K562 (cell line): ENCODE results near the gene TXNDC15. TPM values are rescaled to one million over a fixed set of nuclear protein-coding genes. Genes with fewer than 3 reads are reported as not detected.

Source experiments
- ATAC-seq: fragments of 200-7000 bp; cut with Tn5 transposase; 3 replicates; pipeline ENCODE4 v1.9.1; 2020; ENCODE audit warnings: moderate library complexity
- BruUV-seq: library from RNA; stranded (reverse); fragments of 400-500 nt; replicated peaks from 2 replicates; lab custom pipeline; 2021; lab: Mats Ljungman, UMichigan
- CTCF ChIA-PET: fragments of 300-600 bp; formaldehyde crosslinking; extraction: SDS; loops from one replicate; lab custom pipeline; 2021; ENCODE audit warnings: low intra/inter-chr PET ratio; lab: Yijun Ruan, JAX
- POLR2A ChIA-PET: fragments of 300-600, 350-650 bp; sonication (Branson Sonifier 250); formaldehyde crosslinking; extraction: SDS; loops from one replicate; lab custom pipeline; 2021; ENCODE audit warnings: antibody characterized with exemption, inconsistent platforms; lab: Yijun Ruan, JAX
- DNase-seq, 4 experiments: peaks; one replicate each; pipeline versions ENCODE4 v3.0.0 to v3.0.0-alpha.2; 2011 to 2018; ENCODE audit warnings: low spot score in 3 of 4, mixed read lengths in 3 of 4; ENCODE audit errors: extremely low read depth in 1 of 4
- FAIRE-seq: peaks from 2 replicates; lab custom pipeline; 2011; peaks lifted over from hg19 to GRCh38; lab: Jason Lieb, UNC
- H2AFZ ChIP-seq: 2 replicates; pipeline ENCODE4 v1.6.0; 2011; ENCODE audit warnings: low read depth, low read length, control low read depth, inconsistent platforms
- H3K27ac ChIP-seq: fragments of 200-600 bp; 3 replicates; pipeline ENCODE4 v1.8.0; 2011; ENCODE audit warnings: low read depth, mild to moderate bottlenecking, control low read depth, inconsistent platforms, low read length, moderate library complexity, mixed read lengths; ENCODE audit errors: extremely low read depth
- H3K27me3 ChIP-seq, 2 experiments: fragments of 300-600 bp in 1 of 2; 2 replicates in 1 of 2; 3 replicates in 1 of 2; pipeline versions ENCODE4 v1.6.0 to v1.8.0; 2011; ENCODE audit warnings: inconsistent platforms in 2 of 2, low read length in 2 of 2, mild to moderate bottlenecking in 1 of 2, mixed read lengths in 1 of 2, moderate library complexity in 1 of 2; ENCODE audit not compliant: control insufficient read depth in 2 of 2, insufficient read depth in 2 of 2
- H3K36me3 ChIP-seq: fragments of 300-600 bp; 3 replicates; pipeline ENCODE4 v1.8.0; 2011; ENCODE audit warnings: mild to moderate bottlenecking, low read length, inconsistent platforms; ENCODE audit not compliant: control insufficient read depth, insufficient read depth
- H3K4me1 ChIP-seq, 2 experiments: fragments of 200-600 bp in 1 of 2; replicated peaks in 1 of 2; 2 replicates in 1 of 2; 3 replicates in 1 of 2; pipeline versions ENCODE4 v1.5.1 to v1.8.0; 2011; ENCODE audit warnings: inconsistent platforms in 2 of 2, low read length in 2 of 2, mild to moderate bottlenecking in 1 of 2, mixed read lengths in 1 of 2, moderate library complexity in 1 of 2; ENCODE audit not compliant: control insufficient read depth in 2 of 2, insufficient read depth in 2 of 2
- H3K4me2 ChIP-seq: 2 replicates; pipeline ENCODE4 v1.6.1; 2011; ENCODE audit warnings: low read length, control low read depth, inconsistent platforms, mixed read lengths; ENCODE audit not compliant: insufficient read depth
- H3K4me3 ChIP-seq: fragments of 200-600 bp; sonication (generic), shearing (Covaris generic); 2 replicates; pipeline ENCODE4 v1.5.1; 2016; ENCODE audit warnings: control low read depth, inconsistent platforms
- H3K79me2 ChIP-seq: fragments of 200-600 bp; 3 replicates; pipeline ENCODE4 v1.8.0; 2011; ENCODE audit warnings: low read length, inconsistent platforms; ENCODE audit not compliant: control insufficient read depth, insufficient read depth
- H3K9ac ChIP-seq, 2 experiments: 2 replicates each; pipeline versions ENCODE4 v1.6.0 to v1.6.1; 2011; ENCODE audit warnings: low read depth in 2 of 2, low read length in 2 of 2, control low read depth in 1 of 2, inconsistent platforms in 1 of 2, mild to moderate bottlenecking in 1 of 2, mixed read lengths in 1 of 2; ENCODE audit not compliant: insufficient read depth in 1 of 2
- H3K9me1 ChIP-seq: one replicate; pipeline ENCODE4 v1.6.0; 2011; ENCODE audit warnings: inconsistent platforms, mild to moderate bottlenecking, low read length, moderate library complexity; ENCODE audit not compliant: control insufficient read depth, insufficient read depth
- H3K9me3 ChIP-seq: replicated peaks from 2 replicates; pipeline ENCODE4 v1.5.1; 2011; ENCODE audit warnings: low read depth, low read length, inconsistent platforms; ENCODE audit not compliant: control insufficient read depth, insufficient read depth
- H4K20me1 ChIP-seq: replicated peaks from 2 replicates; pipeline ENCODE4 v1.6.1; 2011; ENCODE audit warnings: low read length, inconsistent platforms, mixed read lengths; ENCODE audit not compliant: control insufficient read depth, insufficient read depth
- CEBPZ ChIP-seq: fragments of 150-350 bp; IDR thresholded peaks from 2 replicates; pipeline ENCODE4 v1.6.1; 2014; ENCODE audit warnings: low read depth, mild to moderate bottlenecking, low read length, borderline replicate concordance
- GTF2E2 ChIP-seq: fragments of 200-800 bp; sonication (Bioruptor generic); IDR thresholded peaks from 2 replicates; pipeline ENCODE4 v1.6.1; 2016; ENCODE audit warnings: missing genetic modification characterization, missing compliant biosample characterization
- MECOM ChIP-seq: fragments of 250-450 bp; sonication (Bioruptor Pico); IDR thresholded peaks from 2 replicates; pipeline ENCODE4 v1.8.0; 2022; ENCODE audit warnings: inconsistent platforms
- NCOR1 ChIP-seq: fragments of 450-650 bp; IDR thresholded peaks from 2 replicates; pipeline ENCODE4 v1.6.1; 2016; ENCODE audit warnings: mild to moderate bottlenecking, moderate library complexity
- POLR2B ChIP-seq: fragments of 450-650 bp; IDR thresholded peaks from 2 replicates; pipeline ENCODE4 v1.6.1; 2018; ENCODE audit warnings: low read depth; ENCODE audit not compliant: partially characterized antibody
- SNAPC5 ChIP-seq: fragments of 250-450 bp; sonication (Bioruptor Pico); IDR thresholded peaks from 2 replicates; pipeline ENCODE4 v1.8.0; 2021; ENCODE audit warnings: moderate library complexity, mild to moderate bottlenecking, inconsistent platforms
- ZNF408 ChIP-seq: fragments of 250-450 bp; sonication (Bioruptor Pico); IDR thresholded peaks from 2 replicates; pipeline ENCODE4 v1.4.0; 2020; ENCODE audit warnings: low read depth, mild to moderate bottlenecking, moderate library complexity
- ZNF436 ChIP-seq: fragments of 250-450, 450-650 bp; sonication (Bioruptor Pico); formaldehyde crosslinking; IDR thresholded peaks from 2 replicates; pipeline ENCODE4 v1.7.0; 2020; ENCODE audit warnings: mild to moderate bottlenecking
- ZNF830 ChIP-seq: fragments of 250-450 bp; sonication (Bioruptor Pico); IDR thresholded peaks from 2 replicates; pipeline ENCODE4 v1.5.0; 2021; ENCODE audit warnings: mild to moderate bottlenecking
- ZSCAN29 ChIP-seq: fragments of 450-650 bp; IDR thresholded peaks from 2 replicates; pipeline ENCODE4 v1.6.1; 2017
- WGBS: fragments of 100-300 bp; shearing (Covaris generic); methylation state at CpG from one replicate; pipeline ENCODE4 v1.1.6; 2016; ENCODE audit warnings: low coverage, mixed read lengths; ENCODE audit not compliant: insufficient coverage; ENCODE audit errors: missing lambda C conversion rate; 5-methylcytosine and 5-hydroxymethylcytosine counted together
- in situ Hi-C: fragments of 300-500 bp; cut with MboI; formaldehyde crosslinking; loops from 4 replicates; pipeline ENCODE4 v1.15.0; 2018; ENCODE audit warnings: inconsistent platforms, mixed read lengths
- intact Hi-C: fragments of 100-400 bp; cut with micrococcal nuclease; formaldehyde crosslinking; loops from 2 replicates; pipeline ENCODE4 v1.14.2; 2022
- polyA plus RNA-seq, 8 experiments: library from polyadenylated mRNA; depleted of rRNA in 4 of 8; stranded (reverse) in 5 of 8; unstranded in 3 of 8; fragments of >200 nt; fragmentation: Nextera tagmentation in 2 of 8; fragmentation: Illumina TruSeq in 1 of 8; extraction: Ambion mirVana in 2 of 8; extraction: Trizol in 1 of 8; gene quantifications; 2 replicates each; pipeline versions ENCODE4 v1.2.1 to v1.2.3, GENCODE V29; 2011 to 2014; ENCODE audit warnings: inconsistent platforms in 1 of 8, missing spikeins in 1 of 8
- total RNA-seq, 7 experiments: library from RNA; depleted of rRNA in 6 of 7; stranded (reverse); fragments of >200 nt in 6 of 7; fragmentation: Illumina TruSeq in 2 of 7; extraction: Trizol in 2 of 7; gene quantifications; 2 replicates each; pipeline versions ENCODE4 v1.2.1 to v1.2.3, GENCODE V29; 2011 to 2021; ENCODE audit warnings: low replicate concordance in 1 of 7

The TXNDC15 gene
- total and polyA plus RNA-seq, 9 of the 15 experiments (the other 6 are each of a cell fraction or from before 2014, with no cell fraction given), result 3.0 to 15.4 (median 12.3) TPM

- peak; percentile 80 for ATAC-seq
Observed at GRCh38 chr5:134887593-134888159, 13.5 kb downstream of the TXNDC15 start.

More at GRCh38 chr5:134887593-134888159, 13.5 kb downstream of the TXNDC15 start:
- FAIRE-seq (no peak), DNase-seq (peak in 1 of 4 experiments; percentile 11)
- H3K4me3 ChIP-seq, result no peak overlapping the region
- H3K27me3 ChIP-seq, result peaks cover 0 to 7% of the 10 kb centered on the region in 2 experiments; a peak in 2 of 5 replicates
- WGBS, result 37% methylated on average over 14 of the region's 14 CpGs
- TF ChIP-seq ZNF408 (CRISPR knock-in tag), result no peak
- no peak for TF ChIP-seq NCOR1
- no peak for TF ChIP-seq MECOM (CRISPR knock-in tag)
- no peak for TF ChIP-seq ZNF830 (CRISPR knock-in tag)
- no peak for TF ChIP-seq CEBPZ
- no peak for TF ChIP-seq ZSCAN29
- no peak for TF ChIP-seq SNAPC5 (CRISPR knock-in tag)
- TF ChIP-seq GTF2E2, result no peak
- no peak for TF ChIP-seq ZNF436 (CRISPR knock-in tag)
- TF ChIP-seq POLR2B, result no peak
- H3K27ac ChIP-seq, result no peak overlapping the region
- H2AFZ ChIP-seq, result no peak overlapping the region
- intact Hi-C loops, result no loop called here
- H3K79me2 ChIP-seq, result no peaks in the 10 kb centered on the region
- peak overlapping the region in 1 of 2 experiments; percentile 41; a peak in 2 of 4 replicates for H3K9ac ChIP-seq
- BruUV-seq, result no TSS peak
- ChIA-PET POLR2A (interaction anchor here (0.6 to 1.0 kb wide), 2 partner anchors 17 to 40 kb away, joined by 3 read pairs; no protein-coding TSS in a partner anchor), CTCF (no interaction called here)
- no peaks in the 10 kb centered on the region for H3K36me3 ChIP-seq
- in situ Hi-C loops, result no loop called here
- H3K4me1 ChIP-seq, result no peaks in the 10 kb centered on the region
- no peak overlapping the region for H3K4me2 ChIP-seq
- no peaks in the 10 kb centered on the region for H4K20me1 ChIP-seq
- H3K9me3 ChIP-seq, result no peaks in the 10 kb centered on the region
- H3K9me1 ChIP-seq, result no peaks in the 10 kb centered on the region
